Measurements from ENCODE around the gene EN1. TPM values are rescaled to one million over a fixed set of nuclear protein-coding genes. Genes with fewer than 3 reads are reported as not detected.

Gene EN1
- total RNA-seq, 2 experiments from 2014 or later = not detected

- ChIA-PET CTCF (ENCODE audit: unreplicated experiment) (no interaction called here), POLR2A (no interaction called here)
- no TSS peak for BruUV-seq (replicated peaks)
- no peaks in the 10 kb centered on the region for H3K9me3 ChIP-seq (ENCODE audit: low read length)
- H3K36me3 ChIP-seq (ENCODE audit: insufficient read depth, low read length) = no peaks in the 10 kb centered on the region
- H4K20me1 ChIP-seq (ENCODE audit: insufficient read depth, low read length) = no peaks in the 10 kb centered on the region
- intact Hi-C loops (cut with micrococcal nuclease; ENCODE audit: unreplicated experiment) = no loop called here
- H3K79me2 ChIP-seq (ENCODE audit: insufficient read depth, low read depth, low read length) = no peaks in the 10 kb centered on the region
- no peaks in the 10 kb centered on the region for H3K4me1 ChIP-seq (ENCODE audit: insufficient read depth, low read length, poor library complexity, severe bottlenecking)
- H2AFZ ChIP-seq (ENCODE audit: low read length) = no peak overlapping the region
- no peaks in the 10 kb centered on the region for H3K9me2 ChIP-seq (ENCODE audit: insufficient read depth, low read length)
- no peak overlapping the region for H3K4me2 ChIP-seq (ENCODE audit: low read length)
- no peak overlapping the region for H3K27ac ChIP-seq (ENCODE audit: low read depth, low read length, poor library complexity, severe bottlenecking)
- no peak overlapping the region for H3K4me3 ChIP-seq (ENCODE audit: low read depth, low read length, poor library complexity, severe bottlenecking)
- no peak for TF ChIP-seq EZH2phosphoT487 (IDR thresholded peaks at IDR 0.05; ENCODE audit: borderline replicate concordance, low read depth, low read length)
- TF ChIP-seq, protein P1, sequence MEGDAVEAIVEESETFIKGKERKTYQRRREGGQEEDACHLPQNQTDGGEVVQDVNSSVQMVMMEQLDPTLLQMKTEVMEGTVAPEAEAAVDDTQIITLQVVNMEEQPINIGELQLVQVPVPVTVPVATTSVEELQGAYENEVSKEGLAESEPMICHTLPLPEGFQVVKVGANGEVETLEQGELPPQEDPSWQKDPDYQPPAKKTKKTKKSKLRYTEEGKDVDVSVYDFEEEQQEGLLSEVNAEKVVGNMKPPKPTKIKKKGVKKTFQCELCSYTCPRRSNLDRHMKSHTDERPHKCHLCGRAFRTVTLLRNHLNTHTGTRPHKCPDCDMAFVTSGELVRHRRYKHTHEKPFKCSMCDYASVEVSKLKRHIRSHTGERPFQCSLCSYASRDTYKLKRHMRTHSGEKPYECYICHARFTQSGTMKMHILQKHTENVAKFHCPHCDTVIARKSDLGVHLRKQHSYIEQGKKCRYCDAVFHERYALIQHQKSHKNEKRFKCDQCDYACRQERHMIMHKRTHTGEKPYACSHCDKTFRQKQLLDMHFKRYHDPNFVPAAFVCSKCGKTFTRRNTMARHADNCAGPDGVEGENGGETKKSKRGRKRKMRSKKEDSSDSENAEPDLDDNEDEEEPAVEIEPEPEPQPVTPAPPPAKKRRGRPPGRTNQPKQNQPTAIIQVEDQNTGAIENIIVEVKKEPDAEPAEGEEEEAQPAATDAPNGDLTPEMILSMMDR (conservative IDR thresholded peaks at IDR 0.05; ENCODE audit: low read length) = no peak
- no peak for DNase-seq (ENCODE audit: low spot score)
These were observed 17.3 kb downstream of the EN1 start for GRCh38 chr2:118830118-118830517.

GRCh38 chr2:118826093-118826492 is 21.4 kb downstream of the EN1 start:
- Histone ChIP-seq H3K79me2 (ENCODE audit: insufficient read depth, low read depth, low read length) (no peaks in the 10 kb centered on the region), H2AFZ (ENCODE audit: low read length) (no peak overlapping the region), H3K27ac (ENCODE audit: low read depth, low read length, poor library complexity, severe bottlenecking) (no peak overlapping the region), H3K4me3 (ENCODE audit: low read depth, low read length, poor library complexity, severe bottlenecking) (no peak overlapping the region), H3K4me2 (ENCODE audit: low read length) (no peak overlapping the region), H3K4me1 (ENCODE audit: insufficient read depth, low read length, poor library complexity, severe bottlenecking) (no peaks in the 10 kb centered on the region), H3K9me3 (ENCODE audit: low read length) (no peaks in the 10 kb centered on the region), H4K20me1 (ENCODE audit: insufficient read depth, low read length) (no peaks in the 10 kb centered on the region), H3K36me3 (ENCODE audit: insufficient read depth, low read length) (no peaks in the 10 kb centered on the region), H3K9me2 (ENCODE audit: insufficient read depth, low read length) (no peaks in the 10 kb centered on the region)
- BruUV-seq (replicated peaks) = no TSS peak
- TF ChIP-seq, protein P1 (conservative IDR thresholded peaks at IDR 0.05; ENCODE audit: low read length) = no peak
- no peak for TF ChIP-seq EZH2phosphoT487 (IDR thresholded peaks at IDR 0.05; ENCODE audit: borderline replicate concordance, low read depth, low read length)
- POLR2A ChIA-PET = no interaction called here
- CTCF ChIA-PET (ENCODE audit: unreplicated experiment) = no interaction called here
- intact Hi-C loops (cut with micrococcal nuclease; ENCODE audit: unreplicated experiment) = no loop called here
- no peak for DNase-seq (ENCODE audit: low spot score)

- ChIA-PET CTCF (ENCODE audit: unreplicated experiment) (no interaction called here), POLR2A (no interaction called here)
- H3K9me2 ChIP-seq (ENCODE audit: insufficient read depth, low read length) = no peaks in the 10 kb centered on the region
- no peak overlapping the region for H3K27ac ChIP-seq (ENCODE audit: low read depth, low read length, poor library complexity, severe bottlenecking)
- intact Hi-C loops (cut with micrococcal nuclease; ENCODE audit: unreplicated experiment) = no loop called here
- no peaks in the 10 kb centered on the region for H4K20me1 ChIP-seq (ENCODE audit: insufficient read depth, low read length)
- H3K4me2 ChIP-seq (ENCODE audit: low read length) = no peak overlapping the region
- no peak overlapping the region for H3K4me3 ChIP-seq (ENCODE audit: low read depth, low read length, poor library complexity, severe bottlenecking)
- TF ChIP-seq, protein P1 (conservative IDR thresholded peaks at IDR 0.05; ENCODE audit: low read length) = no peak
- no peak for TF ChIP-seq EZH2phosphoT487 (IDR thresholded peaks at IDR 0.05; ENCODE audit: borderline replicate concordance, low read depth, low read length)
- DNase-seq (ENCODE audit: low spot score) = no peak
- H3K9me3 ChIP-seq (ENCODE audit: low read length) = no peaks in the 10 kb centered on the region
- no peaks in the 10 kb centered on the region for H3K4me1 ChIP-seq (ENCODE audit: insufficient read depth, low read length, poor library complexity, severe bottlenecking)
- no TSS peak for BruUV-seq (replicated peaks)
- H3K79me2 ChIP-seq (ENCODE audit: insufficient read depth, low read depth, low read length) = no peaks in the 10 kb centered on the region
- no peak overlapping the region for H2AFZ ChIP-seq (ENCODE audit: low read length)
- H3K36me3 ChIP-seq (ENCODE audit: insufficient read depth, low read length) = no peaks in the 10 kb centered on the region
These were observed 23.8 kb downstream of the EN1 start for GRCh38 chr2:118823633-118824032.

Data from OCI-LY7 (cell line).